ENCODE data around the gene CD300C.
A peak's percentile ranks its signal among the peaks of the same experiment; 100 is the strongest.
"Not testable (repeated sequence)": the region's sequence is repeated elsewhere in the genome, so short reads cannot be mapped to it uniquely, and the experiment has no call there.

The CD300C gene

GRCh38 chr17:74545843-74546230 is at the start of gene CD300C:
CD300C (minus strand) TSS chr17:74546115; CDS start chr17:74545782, 333 bp downstream.
- DNase-seq, result peak in 1 of 2 experiments; percentile 6

GRCh38 chr17:74595037-74595750 is 49.3 kb upstream of the CD300C start:
- DNase-seq, result no peak

- no peak for DNase-seq
Measured at GRCh38 chr17:74592087-74592990, 46.4 kb upstream of the CD300C start, which contains the start of gene CD300LD. CD300LD (minus strand) TSS chr17:74592283; CDS start chr17:74592202, 81 bp downstream.

GRCh38 chr17:74591503-74591902 is 45.6 kb upstream of the CD300C start:
- DNase-seq, result no peak

GRCh38 chr17:74585711-74586110 is 39.8 kb upstream of the CD300C start:
- no peak for DNase-seq

- no peak for DNase-seq
Measured at GRCh38 chr17:74584292-74585060, 38.6 kb upstream of the CD300C start.

- no peak for DNase-seq
Measured at GRCh38 chr17:74582633-74583032, 36.7 kb upstream of the CD300C start.

GRCh38 chr17:74579900-74580299 is 34.0 kb upstream of the CD300C start:
- DNase-seq, result no peak

GRCh38 chr17:74578979-74579378 is 33.1 kb upstream of the CD300C start:
- DNase-seq, result no peak

GRCh38 chr17:74574489-74575142 is 28.7 kb upstream of the CD300C start:
- no peak for DNase-seq

- not testable (repeated sequence) for DNase-seq
Measured at GRCh38 chr17:74573635-74574034, 27.7 kb upstream of the CD300C start.

GRCh38 chr17:74573169-74573568 is 27.3 kb upstream of the CD300C start:
- peak in 1 of 2 experiments; percentile 27 for DNase-seq

GRCh38 chr17:74571621-74572270 is 25.8 kb upstream of the CD300C start:
- no peak for DNase-seq

GRCh38 chr17:74569020-74570003 is 23.4 kb upstream of the CD300C start:
- DNase-seq, result peak; percentile 95 to 98

- DNase-seq, result no peak
Measured at GRCh38 chr17:74568106-74568873, 22.4 kb upstream of the CD300C start.

GRCh38 chr17:74567397-74567796 is 21.5 kb upstream of the CD300C start, which contains the start of gene CD300H:
CD300H (minus strand) TSS chr17:74567509.
- DNase-seq, result no peak

- peak; percentile 31 to 55 for DNase-seq
Measured at GRCh38 chr17:74566132-74566753, 20.3 kb upstream of the CD300C start.

- DNase-seq, result no peak
Measured at GRCh38 chr17:74565126-74565525, 19.2 kb upstream of the CD300C start.

- no peak for DNase-seq
Measured at GRCh38 chr17:74563358-74563757, 17.4 kb upstream of the CD300C start.

Data from SW 1271 (cell line).